Measurements from ENCODE around the gene SLC48A1. TPM values are rescaled to one million over a fixed set of nuclear protein-coding genes. Genes with fewer than 3 reads are reported as not detected.
A peak's percentile ranks its signal among the peaks of the same experiment; 100 is the strongest.

The SLC48A1 gene
- total RNA-seq, 3 donors from 2014 or later (not counting 1 experiment from before 2014, with no cell fraction given): 2.0 to 4.4 (median 3.4) TPM

GRCh38 chr12:47789141-47789540 is 16.1 kb downstream of the SLC48A1 start:
- Histone ChIP-seq H3K9me3 (ENCODE audit: control insufficient read depth, insufficient read depth, low read length) (no peaks in the 10 kb centered on the region), H3K4me1 (ENCODE audit: control insufficient read depth, insufficient read depth, low read length) (no peaks in the 10 kb centered on the region), H3K36me3 (ENCODE audit: control insufficient read depth, insufficient read depth, low read length) (peaks cover 93% of the 10 kb centered on the region), H3K27me3 (ENCODE audit: control insufficient read depth, insufficient read depth, low read length) (no peaks in the 10 kb centered on the region), H3K27ac (ENCODE audit: low read length) (no peak overlapping the region), H3K4me3 (ENCODE audit: low read length) (no peak overlapping the region)
- DNase-seq (no peak), ATAC-seq (no peak)
- no peaks in the 10 kb centered on the region for H3K4me1 Mint-ChIP-seq
- no peaks in the 10 kb centered on the region for H3K27me3 Mint-ChIP-seq (ENCODE audit: low read depth in 2 of 2)
- no peak for TF ChIP-seq CTCF (IDR thresholded peaks at IDR 0.05)
- no peaks in the 10 kb centered on the region for H3K9me3 Mint-ChIP-seq
- 99% methylated on average over 5 of the region's 5 CpGs for WGBS (ENCODE audit: insufficient coverage)
- peaks cover 14% of the 10 kb centered on the region for H3K36me3 Mint-ChIP-seq
- intact Hi-C loops (cut with micrococcal nuclease): no loop called here
- H3K4me3 Mint-ChIP-seq: no peak overlapping the region
- H3K27ac Mint-ChIP-seq: no peak overlapping the region

- Mint-ChIP-seq H3K36me3 (peaks cover 14% of the 10 kb centered on the region), H3K9me3 (no peaks in the 10 kb centered on the region), H3K4me1 (no peaks in the 10 kb centered on the region), H3K27me3 (ENCODE audit: low read depth in 2 of 2) (no peaks in the 10 kb centered on the region), H3K27ac (no peak overlapping the region), H3K4me3 (no peak overlapping the region)
- 96% methylated on average over 22 of the region's 22 CpGs for WGBS (ENCODE audit: insufficient coverage)
- H3K27ac ChIP-seq (ENCODE audit: low read length): no peak overlapping the region
- no peaks in the 10 kb centered on the region for H3K27me3 ChIP-seq (ENCODE audit: control insufficient read depth, insufficient read depth, low read length)
- TF ChIP-seq CTCF (IDR thresholded peaks at IDR 0.05): no peak
- H3K4me1 ChIP-seq (ENCODE audit: control insufficient read depth, insufficient read depth, low read length): no peaks in the 10 kb centered on the region
- H3K36me3 ChIP-seq (ENCODE audit: control insufficient read depth, insufficient read depth, low read length): peaks cover 93% of the 10 kb centered on the region
- intact Hi-C loops (cut with micrococcal nuclease): no loop called here
- H3K4me3 ChIP-seq (ENCODE audit: low read length): no peak overlapping the region
- DNase-seq: no peak
- ATAC-seq: no peak
- no peaks in the 10 kb centered on the region for H3K9me3 ChIP-seq (ENCODE audit: control insufficient read depth, insufficient read depth, low read length)
These were observed 16.9 kb downstream of the SLC48A1 start for GRCh38 chr12:47789712-47790489.

GRCh38 chr12:47790676-47791350 is 17.8 kb downstream of the SLC48A1 start:
- H3K36me3 Mint-ChIP-seq: peaks cover 14% of the 10 kb centered on the region
- H3K27ac ChIP-seq (ENCODE audit: low read length): no peak overlapping the region
- no peak overlapping the region for H3K4me3 ChIP-seq (ENCODE audit: low read length)
- intact Hi-C loops (cut with micrococcal nuclease): no loop called here
- no peaks in the 10 kb centered on the region for H3K4me1 Mint-ChIP-seq
- H3K36me3 ChIP-seq (ENCODE audit: control insufficient read depth, insufficient read depth, low read length): peaks cover 93% of the 10 kb centered on the region
- H3K27me3 ChIP-seq (ENCODE audit: control insufficient read depth, insufficient read depth, low read length): no peaks in the 10 kb centered on the region
- H3K27ac Mint-ChIP-seq: peak overlapping the region in 1 of 2 donors; percentile 31
- no peak overlapping the region for H3K4me3 Mint-ChIP-seq
- no peaks in the 10 kb centered on the region for H3K9me3 Mint-ChIP-seq
- H3K27me3 Mint-ChIP-seq (ENCODE audit: low read depth in 2 of 2): no peaks in the 10 kb centered on the region
- TF ChIP-seq CTCF (IDR thresholded peaks at IDR 0.05): no peak
- no peak for ATAC-seq
- H3K4me1 ChIP-seq (ENCODE audit: control insufficient read depth, insufficient read depth, low read length): no peaks in the 10 kb centered on the region
- 94% methylated on average over 20 of the region's 20 CpGs for WGBS (ENCODE audit: insufficient coverage)
- no peaks in the 10 kb centered on the region for H3K9me3 ChIP-seq (ENCODE audit: control insufficient read depth, insufficient read depth, low read length)
- no peak for DNase-seq
